GM13977 (cell line): ENCODE results near the gene SHANK2.

Experiments used
- DNase-seq: peaks from one replicate; pipeline ENCODE4 v3.0.0; 2012; ENCODE audit warnings: low spot score
- in situ Hi-C: fragments of 300-500 bp; cut with MboI; formaldehyde crosslinking; loops from one replicate; pipeline ENCODE4 v1.12.0; 2022; ENCODE audit warnings: low sequenced_read_pairs, low pct_unique_long_range_greater_than_20kb, mixed read lengths, inconsistent platforms; ENCODE audit not compliant: unreplicated experiment
- TF ChIP-seq, protein P1 (sequence below): IDR thresholded peaks from 2 replicates; pipeline ENCODE4 v1.5.1; 2012; ENCODE audit warnings: mild to moderate bottlenecking, control low read depth; ENCODE audit not compliant: insufficient read depth; ENCODE audit errors: extremely low read depth, missing control alignments

The SHANK2 gene

DNA sequence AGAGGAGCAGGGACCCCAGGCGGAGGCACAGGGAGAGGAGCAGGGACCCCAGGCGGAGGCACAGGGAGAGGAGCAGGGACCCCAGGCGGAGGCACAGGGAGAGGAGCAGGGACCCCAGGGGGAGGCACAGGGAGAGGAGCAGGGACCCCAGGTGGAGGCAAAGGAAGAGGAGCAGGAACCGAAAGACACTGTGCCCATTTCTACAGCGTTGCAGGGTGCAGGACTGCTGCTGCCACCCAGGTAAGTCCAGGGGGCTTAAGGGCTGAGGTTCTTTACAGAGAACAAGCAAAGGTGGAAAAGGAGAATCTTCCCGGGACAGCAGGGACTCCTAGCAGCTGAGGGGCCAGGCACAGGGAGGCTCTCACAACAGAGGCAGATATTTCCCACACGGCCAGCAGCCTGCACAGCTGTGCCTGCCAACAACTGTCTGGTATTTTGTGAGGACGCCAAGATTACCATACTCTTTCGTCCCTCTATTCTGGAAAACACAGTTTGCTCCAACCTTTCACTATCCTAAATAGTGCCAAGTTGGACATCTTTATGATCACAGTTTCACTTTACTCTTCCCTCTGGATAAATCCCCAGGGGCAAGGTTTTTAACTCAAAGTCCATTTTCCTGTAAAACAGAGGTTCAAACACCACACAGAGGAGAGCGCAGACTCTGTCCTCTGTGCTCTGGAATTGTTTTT lies 39.4 kb downstream of the SHANK2 start:
- TF ChIP-seq, protein P1, sequence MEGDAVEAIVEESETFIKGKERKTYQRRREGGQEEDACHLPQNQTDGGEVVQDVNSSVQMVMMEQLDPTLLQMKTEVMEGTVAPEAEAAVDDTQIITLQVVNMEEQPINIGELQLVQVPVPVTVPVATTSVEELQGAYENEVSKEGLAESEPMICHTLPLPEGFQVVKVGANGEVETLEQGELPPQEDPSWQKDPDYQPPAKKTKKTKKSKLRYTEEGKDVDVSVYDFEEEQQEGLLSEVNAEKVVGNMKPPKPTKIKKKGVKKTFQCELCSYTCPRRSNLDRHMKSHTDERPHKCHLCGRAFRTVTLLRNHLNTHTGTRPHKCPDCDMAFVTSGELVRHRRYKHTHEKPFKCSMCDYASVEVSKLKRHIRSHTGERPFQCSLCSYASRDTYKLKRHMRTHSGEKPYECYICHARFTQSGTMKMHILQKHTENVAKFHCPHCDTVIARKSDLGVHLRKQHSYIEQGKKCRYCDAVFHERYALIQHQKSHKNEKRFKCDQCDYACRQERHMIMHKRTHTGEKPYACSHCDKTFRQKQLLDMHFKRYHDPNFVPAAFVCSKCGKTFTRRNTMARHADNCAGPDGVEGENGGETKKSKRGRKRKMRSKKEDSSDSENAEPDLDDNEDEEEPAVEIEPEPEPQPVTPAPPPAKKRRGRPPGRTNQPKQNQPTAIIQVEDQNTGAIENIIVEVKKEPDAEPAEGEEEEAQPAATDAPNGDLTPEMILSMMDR: no peak
- in situ Hi-C loops: no loop called here
- DNase-seq: no peak

DNA sequence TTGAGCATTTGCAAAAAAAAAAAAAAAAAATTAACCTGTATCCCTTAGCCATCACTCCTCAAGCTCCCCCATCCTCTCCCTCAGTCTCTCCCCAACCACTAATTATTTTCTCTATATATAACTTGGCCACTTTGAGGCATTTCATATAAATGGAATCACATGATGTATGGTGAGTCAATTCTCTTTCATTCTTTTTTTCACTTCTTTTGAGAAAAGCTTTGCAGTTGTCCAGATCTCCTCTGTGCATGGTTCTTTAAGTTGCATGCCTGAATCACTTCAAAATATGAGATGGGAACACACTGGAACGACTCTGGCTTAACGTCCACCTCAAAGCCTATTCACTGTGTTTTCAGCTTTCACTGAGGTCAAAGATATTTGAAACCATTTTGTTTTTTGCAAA lies 40.7 kb downstream of the SHANK2 start:
- TF ChIP-seq, protein P1: no peak
- DNase-seq: no peak
- in situ Hi-C loops: no loop called here

DNA sequence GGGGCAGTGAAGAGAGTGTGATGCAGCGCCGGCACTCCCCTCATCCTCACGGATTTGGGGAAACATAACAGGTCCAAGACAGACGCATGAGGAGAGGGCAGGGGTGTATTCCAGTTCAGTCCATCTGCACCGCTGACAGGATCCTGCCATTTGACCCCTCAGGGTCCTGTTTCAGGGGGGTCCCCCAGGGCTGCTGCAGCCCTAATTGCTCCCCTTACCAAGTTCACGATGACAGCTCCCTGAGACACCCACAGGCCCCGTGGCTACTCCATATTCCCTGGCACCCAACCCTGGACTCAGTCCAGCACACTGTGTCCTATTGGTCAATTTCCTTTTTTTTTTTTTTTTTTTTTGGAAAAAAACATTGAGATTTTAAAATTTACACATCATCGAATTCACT lies 41.5 kb downstream of the SHANK2 start:
- DNase-seq: no peak
- TF ChIP-seq, protein P1: no peak
- in situ Hi-C loops: no loop called here

DNA sequence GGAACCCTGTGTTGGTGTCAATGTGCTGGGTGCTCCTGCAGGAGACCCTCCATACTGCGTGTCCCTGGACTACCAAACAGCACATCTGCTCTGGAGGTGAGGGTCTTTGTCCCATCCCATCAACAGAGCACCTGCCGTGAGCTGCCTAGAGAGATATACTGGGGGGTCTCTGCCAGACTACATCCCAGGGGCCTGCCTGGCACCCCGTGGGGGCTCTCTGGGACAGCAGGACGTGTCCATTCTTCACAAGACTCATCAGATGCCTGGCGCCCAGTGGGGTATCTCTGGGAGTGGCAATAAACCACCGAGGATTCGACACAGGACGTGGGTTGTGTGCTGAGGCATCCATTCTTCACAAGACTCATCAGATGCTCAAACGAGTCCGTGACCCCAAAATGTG lies 42.7 kb downstream of the SHANK2 start:
- in situ Hi-C loops: no loop called here
- DNase-seq: no peak
- TF ChIP-seq, protein P1: no peak

DNA sequence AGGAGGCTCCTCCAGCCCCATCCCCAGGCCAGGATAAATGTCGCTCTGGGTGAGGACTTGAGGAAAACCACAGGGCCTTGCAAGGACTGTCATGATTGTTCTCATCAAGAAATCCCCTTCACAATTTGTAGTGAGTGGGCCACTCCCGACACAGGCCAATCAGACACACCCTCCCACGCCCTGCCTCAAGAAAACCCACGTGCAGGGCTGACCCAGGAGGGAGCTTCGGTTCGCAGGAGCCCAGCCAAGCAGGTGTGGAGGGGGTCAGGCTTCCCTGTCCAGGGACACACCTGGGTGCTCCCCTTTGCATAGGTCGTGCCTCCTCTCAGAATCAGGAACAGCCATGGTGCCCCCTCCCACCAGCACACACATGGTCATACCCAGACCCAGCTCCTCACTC lies 43.2 kb downstream of the SHANK2 start:
- TF ChIP-seq, protein P1: no peak
- in situ Hi-C loops: no loop called here
- DNase-seq: no peak

DNA sequence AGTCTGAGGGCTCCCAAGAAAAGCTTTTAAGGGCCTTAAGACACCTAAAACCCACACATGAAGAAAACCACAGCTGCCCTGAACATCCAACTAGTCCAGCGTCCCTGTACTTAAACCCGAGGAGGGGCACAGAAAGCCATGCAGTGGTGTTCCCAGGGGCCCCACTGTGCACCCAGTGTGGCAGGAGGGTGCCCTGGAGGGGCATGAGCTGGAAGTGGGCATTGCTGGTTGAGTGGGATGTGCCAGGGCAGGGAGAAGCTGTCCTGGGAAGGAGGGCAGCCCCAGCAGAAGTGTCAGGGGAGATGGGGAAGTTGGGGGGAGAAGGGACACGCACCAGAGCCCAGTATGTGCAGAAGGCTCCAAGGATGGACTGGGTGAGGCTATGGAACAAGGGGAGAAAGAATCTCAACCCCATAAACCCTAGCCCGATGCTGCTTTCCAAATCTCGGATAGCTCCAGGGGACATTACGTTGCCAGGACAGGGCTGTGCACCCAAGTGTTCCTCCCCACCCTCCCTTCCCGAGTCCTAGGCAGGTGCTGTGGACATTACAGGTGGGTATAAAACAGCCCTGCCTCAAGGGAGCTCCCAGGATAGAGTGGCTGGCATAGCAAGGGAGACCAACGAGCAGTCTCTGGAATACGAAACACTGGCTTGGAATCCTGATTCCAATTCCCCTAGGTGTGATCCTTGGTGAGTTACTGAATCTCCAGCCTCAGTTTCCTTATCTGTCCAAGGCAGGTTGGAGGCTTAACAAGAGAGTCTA lies 44.2 kb downstream of the SHANK2 start:
- in situ Hi-C loops: no loop called here
- TF ChIP-seq, protein P1: no peak
- DNase-seq: no peak
